ENCODE results near the gene ADCY5. TPM values are rescaled to one million over a fixed set of nuclear protein-coding genes. Genes with fewer than 3 reads are reported as not detected.

ADCY5 gene
- polyA plus RNA-seq, 3 donors: not detected

DNA sequence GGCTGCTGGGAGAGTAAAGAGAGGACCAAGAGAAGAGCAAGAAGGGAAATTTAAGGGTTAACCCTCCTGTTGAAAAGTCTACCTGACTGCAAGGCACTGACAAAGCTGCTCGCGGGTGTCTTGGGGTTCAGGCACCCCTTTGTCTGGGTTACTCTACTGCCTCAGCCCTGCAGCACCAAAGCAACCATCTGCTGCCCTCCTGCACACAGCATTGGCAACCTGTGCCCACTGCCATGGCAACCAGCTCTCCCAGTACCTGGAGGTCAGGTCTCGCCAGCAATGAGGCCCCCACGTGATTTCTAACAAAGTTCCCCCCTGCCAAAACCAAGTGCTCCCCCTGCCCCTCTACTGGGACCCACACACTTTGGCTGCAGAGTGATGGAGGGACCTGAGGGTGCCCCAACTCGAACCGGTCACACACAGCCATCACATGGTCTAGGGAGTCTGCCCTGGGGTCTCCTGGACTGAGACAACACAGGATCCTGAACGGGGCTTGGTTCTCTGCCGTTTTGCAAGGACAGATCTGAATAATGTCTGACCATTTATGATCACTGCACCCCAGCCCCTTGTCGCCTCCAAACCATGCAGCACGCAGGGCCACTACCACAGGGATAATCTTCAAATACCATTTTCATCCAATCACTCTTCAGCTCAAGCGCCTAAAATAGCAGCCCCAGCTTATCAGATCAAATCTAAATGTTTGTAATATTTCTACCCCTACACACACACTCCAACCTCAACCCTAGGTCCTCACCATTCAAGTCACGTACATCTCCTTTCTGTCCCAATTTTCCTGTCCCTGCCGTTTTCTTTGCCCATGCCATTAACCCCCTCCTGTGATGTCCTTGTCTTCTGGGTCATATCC, 50.7 kb downstream of the ADCY5 start:
- H3K4me3 Mint-ChIP-seq: no peak overlapping the region
- H3K36me3 Mint-ChIP-seq: no peaks in the 10 kb centered on the region
- peaks cover 0 to 2% of the 10 kb centered on the region in 2 donors for H3K27me3 ChIP-seq (ENCODE audit: control insufficient read depth in 2 of 2, insufficient read depth in 2 of 2, low read length in 2 of 2)
- no peaks in the 10 kb centered on the region for H3K4me1 ChIP-seq (ENCODE audit: control insufficient read depth in 1 of 2, insufficient read depth in 2 of 2, low read length in 2 of 2)
- H3K27ac ChIP-seq (ENCODE audit: low read depth in 1 of 2, low read length in 2 of 2): no peak overlapping the region
- DNase-seq: no peak
- no peaks in the 10 kb centered on the region for H3K36me3 ChIP-seq (replicated peaks in 1 of 2; ENCODE audit: control insufficient read depth in 1 of 2, insufficient read depth in 2 of 2, low read length in 2 of 2)
- no peak overlapping the region for H3K27ac Mint-ChIP-seq
- no peak overlapping the region for H2AFZ ChIP-seq (ENCODE audit: insufficient read depth, low read depth, low read length, poor library complexity, severe bottlenecking)
- no peaks in the 10 kb centered on the region for H4K20me1 ChIP-seq (ENCODE audit: insufficient read depth, low read length)
- no peaks in the 10 kb centered on the region for H3K9me3 ChIP-seq (replicated peaks in 1 of 2; ENCODE audit: control insufficient read depth in 1 of 2, insufficient read depth in 1 of 2, low read length in 2 of 2)
- WGBS (ENCODE audit: insufficient coverage): 75% methylated on average over 13 of the region's 13 CpGs
- H3K9me3 Mint-ChIP-seq: no peaks in the 10 kb centered on the region
- H3K27me3 Mint-ChIP-seq (ENCODE audit: low read depth in 3 of 3): peaks cover 15 to 16% (median 15%) of the 10 kb centered on the region in 3 donors
- H3K4me1 Mint-ChIP-seq: no peaks in the 10 kb centered on the region
- no peak overlapping the region for H3K4me2 ChIP-seq (replicated peaks; ENCODE audit: extremely low read depth, low read length, poor library complexity, severe bottlenecking)
- TF ChIP-seq, protein P1, sequence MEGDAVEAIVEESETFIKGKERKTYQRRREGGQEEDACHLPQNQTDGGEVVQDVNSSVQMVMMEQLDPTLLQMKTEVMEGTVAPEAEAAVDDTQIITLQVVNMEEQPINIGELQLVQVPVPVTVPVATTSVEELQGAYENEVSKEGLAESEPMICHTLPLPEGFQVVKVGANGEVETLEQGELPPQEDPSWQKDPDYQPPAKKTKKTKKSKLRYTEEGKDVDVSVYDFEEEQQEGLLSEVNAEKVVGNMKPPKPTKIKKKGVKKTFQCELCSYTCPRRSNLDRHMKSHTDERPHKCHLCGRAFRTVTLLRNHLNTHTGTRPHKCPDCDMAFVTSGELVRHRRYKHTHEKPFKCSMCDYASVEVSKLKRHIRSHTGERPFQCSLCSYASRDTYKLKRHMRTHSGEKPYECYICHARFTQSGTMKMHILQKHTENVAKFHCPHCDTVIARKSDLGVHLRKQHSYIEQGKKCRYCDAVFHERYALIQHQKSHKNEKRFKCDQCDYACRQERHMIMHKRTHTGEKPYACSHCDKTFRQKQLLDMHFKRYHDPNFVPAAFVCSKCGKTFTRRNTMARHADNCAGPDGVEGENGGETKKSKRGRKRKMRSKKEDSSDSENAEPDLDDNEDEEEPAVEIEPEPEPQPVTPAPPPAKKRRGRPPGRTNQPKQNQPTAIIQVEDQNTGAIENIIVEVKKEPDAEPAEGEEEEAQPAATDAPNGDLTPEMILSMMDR (IDR thresholded peaks at IDR 0.05): no peak
- no peak overlapping the region for H3K9ac ChIP-seq (ENCODE audit: insufficient read depth, low read length, poor library complexity, severe bottlenecking)
- intact Hi-C loops (cut with micrococcal nuclease): no loop called here
- no peaks in the 10 kb centered on the region for H3K79me2 ChIP-seq (ENCODE audit: insufficient read depth, low read length)
- H3K4me3 ChIP-seq (replicated peaks in 1 of 3; ENCODE audit: low read depth in 2 of 3, low read length in 3 of 3): no peak overlapping the region

DNA sequence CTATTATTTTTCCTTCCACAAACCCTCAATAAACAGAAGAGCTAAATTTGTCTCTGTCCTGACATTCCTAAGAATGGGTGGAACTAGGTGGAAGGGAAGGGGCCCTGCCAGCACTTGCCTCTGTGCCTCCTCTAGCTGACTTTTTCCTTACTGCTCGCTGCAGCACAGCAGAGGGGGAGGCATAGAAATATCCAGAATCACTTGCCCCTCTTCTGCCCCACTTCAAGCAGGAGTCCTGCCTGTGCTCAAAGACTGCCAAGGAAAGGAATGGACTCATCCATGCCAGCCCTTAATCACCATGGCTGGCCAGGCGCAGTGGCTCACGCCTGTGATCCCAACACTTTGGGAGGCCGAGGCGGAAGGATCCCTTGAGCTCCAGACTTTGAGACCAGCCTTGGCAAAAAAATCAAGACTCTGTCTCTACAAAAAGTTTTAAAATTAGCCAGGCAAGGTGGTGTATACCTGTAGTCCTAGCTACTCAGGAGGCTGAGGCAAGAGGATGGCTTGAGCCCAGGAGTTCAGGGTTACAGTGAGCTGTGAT, 51.8 kb downstream of the ADCY5 start:
- H3K36me3 ChIP-seq (replicated peaks in 1 of 2; ENCODE audit: control insufficient read depth in 1 of 2, insufficient read depth in 2 of 2, low read length in 2 of 2): no peaks in the 10 kb centered on the region
- TF ChIP-seq, protein P1 (IDR thresholded peaks at IDR 0.05): no peak
- Mint-ChIP-seq H3K4me1 (no peaks in the 10 kb centered on the region), H3K27ac (no peak overlapping the region), H3K27me3 (ENCODE audit: low read depth in 3 of 3) (peaks cover 15 to 16% (median 15%) of the 10 kb centered on the region in 3 donors), H3K4me3 (no peak overlapping the region), H3K9me3 (no peaks in the 10 kb centered on the region), H3K36me3 (no peaks in the 10 kb centered on the region)
- DNase-seq: no peak
- H4K20me1 ChIP-seq (ENCODE audit: insufficient read depth, low read length): no peaks in the 10 kb centered on the region
- H3K79me2 ChIP-seq (ENCODE audit: insufficient read depth, low read length): no peaks in the 10 kb centered on the region
- H2AFZ ChIP-seq (ENCODE audit: insufficient read depth, low read depth, low read length, poor library complexity, severe bottlenecking): no peak overlapping the region
- no peak overlapping the region for H3K27ac ChIP-seq (ENCODE audit: low read depth in 1 of 2, low read length in 2 of 2)
- H3K4me2 ChIP-seq (replicated peaks; ENCODE audit: extremely low read depth, low read length, poor library complexity, severe bottlenecking): no peak overlapping the region
- H3K4me3 ChIP-seq (replicated peaks in 1 of 3; ENCODE audit: low read depth in 2 of 3, low read length in 3 of 3): no peak overlapping the region
- intact Hi-C loops (cut with micrococcal nuclease): no loop called here
- H3K4me1 ChIP-seq (ENCODE audit: control insufficient read depth in 1 of 2, insufficient read depth in 2 of 2, low read length in 2 of 2): no peaks in the 10 kb centered on the region
- 100% methylated on average over 4 of the region's 5 CpGs for whole genome bisulfite sequencing (ENCODE audit: insufficient coverage)
- H3K9me3 ChIP-seq (replicated peaks in 1 of 2; ENCODE audit: control insufficient read depth in 1 of 2, insufficient read depth in 1 of 2, low read length in 2 of 2): no peaks in the 10 kb centered on the region
- no peak overlapping the region for H3K9ac ChIP-seq (ENCODE audit: insufficient read depth, low read length, poor library complexity, severe bottlenecking)
- H3K27me3 ChIP-seq (ENCODE audit: control insufficient read depth in 2 of 2, insufficient read depth in 2 of 2, low read length in 2 of 2): peaks cover 0 to 2% of the 10 kb centered on the region in 2 donors

All from CD14-positive monocyte (primary cell).